Heart left ventricle (tissue), 16 donors: ENCODE data around the gene CCDC137. TPM values are rescaled to one million over a fixed set of nuclear protein-coding genes. Genes with fewer than 3 reads are reported as not detected.

Experiments used
- ATAC-seq, 4 donors: fragments of 200-7000 bp; cut with Tn5 transposase; one replicate each; pipeline ENCODE4 v1.9.1; 2020 to 2022; ENCODE audit warnings: moderate library complexity in 4 of 4, mild to moderate bottlenecking in 3 of 4, moderate number of reproducible peaks in 1 of 4
- DNase-seq, 5 donors: peaks; one replicate each; pipeline ENCODE4 v3.0.0-alpha.2; 2020
- H3K27ac ChIP-seq, 12 donors: fragments of 200-600 bp; sonication (generic) in 4 of 12; one replicate each; pipeline versions ENCODE4 v1.5.0 to v1.8.0; 2016 to 2022; ENCODE audit warnings: mild to moderate bottlenecking in 2 of 12
- H3K27me3 ChIP-seq, 9 donors: fragments of 200-600 bp; sonication (generic) in 2 of 9; one replicate each; pipeline versions ENCODE4 v1.5.1 to v1.8.0; 2016 to 2022; ENCODE audit warnings: mild to moderate bottlenecking in 3 of 9
- H3K36me3 ChIP-seq, 9 donors: fragments of 200-600 bp; sonication (generic) in 2 of 9; one replicate each; pipeline versions ENCODE4 v1.5.0 to v1.8.0; 2018 to 2022; ENCODE audit warnings: mild to moderate bottlenecking in 2 of 9
- H3K4me1 ChIP-seq, 12 donors: fragments of 200-600 bp; sonication (generic) in 4 of 12; one replicate each; pipeline versions ENCODE4 v1.5.0 to v1.8.0; 2016 to 2022; ENCODE audit warnings: mild to moderate bottlenecking in 3 of 12
- H3K4me3 ChIP-seq, 12 donors: fragments of 200-600 bp; sonication (generic) in 4 of 12; one replicate each; pipeline versions ENCODE4 v1.5.0 to v1.8.0; 2017 to 2022; ENCODE audit warnings: mild to moderate bottlenecking in 9 of 12, moderate library complexity in 4 of 12
- H3K9me3 ChIP-seq, 12 donors: fragments of 200-600 bp; sonication (generic) in 4 of 12; one replicate each; pipeline versions ENCODE4 v1.5.0 to v1.8.0; 2016 to 2022; ENCODE audit warnings: mild to moderate bottlenecking in 1 of 12
- POLR2A ChIP-seq, 2 donors: fragments of 450-650 bp; IDR thresholded peaks; one replicate each; pipeline ENCODE4 v1.6.1; 2017; ENCODE audit warnings: antibody characterized with exemption in 2 of 2, mild to moderate bottlenecking in 2 of 2, moderate library complexity in 2 of 2
- WGBS, 4 donors: extraction: QIAGEN DNeasy Blood & Tissue Kit in 2 of 4; methylation state at CpG; one replicate each; pipeline versions ENCODE4 v1.1.5 to v1.1.7; 2013 to 2018; 5-methylcytosine and 5-hydroxymethylcytosine counted together
- intact Hi-C, 10 donors: fragments of 100-400 bp; cut with DNase I; formaldehyde crosslinking; loops; one replicate each; pipeline versions ENCODE4 v1.11.1 to v1.14.2; 2022
- polyA plus RNA-seq, 2 donors: library from polyadenylated mRNA; stranded (reverse); fragments of 200-250 nt; gene quantifications; one replicate each; pipeline ENCODE4 v1.2.3, GENCODE V29; 2013
- total RNA-seq, 9 donors: library from RNA; depleted of rRNA in 2 of 9; stranded (reverse); fragments of >200 nt in 2 of 9; fragmentation: NEBNext Ultra II Directional in 3 of 9; extraction: Animal tissue kit (Norgen Biotek cat#: 25700) in 3 of 9; gene quantifications; one replicate each; pipeline versions ENCODE4 v1.1.0 to v1.2.4, GENCODE V29; 2016 to 2023
- TF ChIP-seq, protein P1 (sequence below), 12 donors: fragments of 200-600 bp; sonication (generic) in 4 of 12; IDR thresholded peaks; one replicate each; pipeline versions ENCODE4 v1.5.0 to v1.8.0; 2018 to 2022; ENCODE audit warnings: antibody characterized with exemption in 12 of 12, mild to moderate bottlenecking in 5 of 12
- donor health status: ischemic (EF 13 %, LVEDD 7.1; RV severe dilation, severe dysfunction).
- donor health status: healthy with polysubstance abuse.
- donor health status: DM: no; HTN: yes; CAD: no.
- donor health status: DM: no; HTN: no; CAD: no.
- donor health status: ischemic (EF 25% LVEDD 6.9; RV normal size, moderate dysfunction).
- donor health status: ischemic (EF 25% LVEDD 5.7; RV mildly dilated, moderate dysfunction).
- donor health status: healthy.
- donor health status: DM: yes; HTN: yes; CAD: no.
- donor health status: ischemic (EF 35%, LVEDD 5.7; RV mildly dilated, moderate dysfunction).
- donor health status: nonischemic (EF 11% LVEDD 7.7; RV severe dilation, severe dysfunction).
- donor health status: DM: yes; HTN: yes; CAD: no.
- donor health status: PGD.
- donor health status: ischemic (EF 29% LVEDD 5.4; RV normal size, mild dysfunction).
- donor health status: nonischemic (EF 23%, LVEDD 6.1; RV moderate dilation, normal function).

Gene CCDC137
- total and polyA plus RNA-seq, 11 donors, result 3.5 to 20.0 (median 7.8) TPM

DNA sequence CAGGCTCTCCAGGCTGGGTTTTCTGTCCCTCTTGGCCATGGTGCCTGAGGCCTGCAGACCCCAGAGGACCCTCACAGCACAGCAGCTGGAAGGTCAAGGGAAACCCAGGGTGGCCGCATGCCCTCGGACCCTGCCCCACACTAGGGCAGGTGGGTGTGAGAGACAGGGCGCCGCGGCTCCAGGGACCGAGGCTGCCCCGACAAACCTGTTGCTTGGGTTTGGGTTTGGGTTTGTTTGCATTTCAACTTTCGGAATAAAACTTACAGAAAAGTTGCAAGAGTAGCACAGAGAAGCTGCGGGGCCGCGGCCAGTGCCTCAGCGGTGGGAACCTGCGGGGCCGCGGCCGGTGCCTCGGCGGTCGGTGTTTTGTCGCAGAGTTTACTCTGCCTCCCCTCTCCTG, 25.1 kb downstream of the CCDC137 start:
- H3K4me1 ChIP-seq, result peaks cover 0 to 5% (median under 1%) of the 10 kb centered on the region in 12 donors
- TF ChIP-seq, protein P1, sequence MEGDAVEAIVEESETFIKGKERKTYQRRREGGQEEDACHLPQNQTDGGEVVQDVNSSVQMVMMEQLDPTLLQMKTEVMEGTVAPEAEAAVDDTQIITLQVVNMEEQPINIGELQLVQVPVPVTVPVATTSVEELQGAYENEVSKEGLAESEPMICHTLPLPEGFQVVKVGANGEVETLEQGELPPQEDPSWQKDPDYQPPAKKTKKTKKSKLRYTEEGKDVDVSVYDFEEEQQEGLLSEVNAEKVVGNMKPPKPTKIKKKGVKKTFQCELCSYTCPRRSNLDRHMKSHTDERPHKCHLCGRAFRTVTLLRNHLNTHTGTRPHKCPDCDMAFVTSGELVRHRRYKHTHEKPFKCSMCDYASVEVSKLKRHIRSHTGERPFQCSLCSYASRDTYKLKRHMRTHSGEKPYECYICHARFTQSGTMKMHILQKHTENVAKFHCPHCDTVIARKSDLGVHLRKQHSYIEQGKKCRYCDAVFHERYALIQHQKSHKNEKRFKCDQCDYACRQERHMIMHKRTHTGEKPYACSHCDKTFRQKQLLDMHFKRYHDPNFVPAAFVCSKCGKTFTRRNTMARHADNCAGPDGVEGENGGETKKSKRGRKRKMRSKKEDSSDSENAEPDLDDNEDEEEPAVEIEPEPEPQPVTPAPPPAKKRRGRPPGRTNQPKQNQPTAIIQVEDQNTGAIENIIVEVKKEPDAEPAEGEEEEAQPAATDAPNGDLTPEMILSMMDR (IDR thresholded peaks at IDR 0.05), result no peak
- no peak for TF ChIP-seq POLR2A (IDR thresholded peaks at IDR 0.05)
- no peaks in the 10 kb centered on the region for H3K9me3 ChIP-seq
- DNase-seq (no peak), ATAC-seq (no peak)
- intact Hi-C loops, result no loop called here
- H3K36me3 ChIP-seq, result peaks cover 3 to 100% (median 94%) of the 10 kb centered on the region in 9 donors
- no peak overlapping the region for H3K4me3 ChIP-seq
- H3K27me3 ChIP-seq, result no peaks in the 10 kb centered on the region
- H3K27ac ChIP-seq, result no peak overlapping the region
- WGBS, 4 donors, result 96 to 97% (median 97%) methylated on average over 20 of the region's 20 CpGs

DNA sequence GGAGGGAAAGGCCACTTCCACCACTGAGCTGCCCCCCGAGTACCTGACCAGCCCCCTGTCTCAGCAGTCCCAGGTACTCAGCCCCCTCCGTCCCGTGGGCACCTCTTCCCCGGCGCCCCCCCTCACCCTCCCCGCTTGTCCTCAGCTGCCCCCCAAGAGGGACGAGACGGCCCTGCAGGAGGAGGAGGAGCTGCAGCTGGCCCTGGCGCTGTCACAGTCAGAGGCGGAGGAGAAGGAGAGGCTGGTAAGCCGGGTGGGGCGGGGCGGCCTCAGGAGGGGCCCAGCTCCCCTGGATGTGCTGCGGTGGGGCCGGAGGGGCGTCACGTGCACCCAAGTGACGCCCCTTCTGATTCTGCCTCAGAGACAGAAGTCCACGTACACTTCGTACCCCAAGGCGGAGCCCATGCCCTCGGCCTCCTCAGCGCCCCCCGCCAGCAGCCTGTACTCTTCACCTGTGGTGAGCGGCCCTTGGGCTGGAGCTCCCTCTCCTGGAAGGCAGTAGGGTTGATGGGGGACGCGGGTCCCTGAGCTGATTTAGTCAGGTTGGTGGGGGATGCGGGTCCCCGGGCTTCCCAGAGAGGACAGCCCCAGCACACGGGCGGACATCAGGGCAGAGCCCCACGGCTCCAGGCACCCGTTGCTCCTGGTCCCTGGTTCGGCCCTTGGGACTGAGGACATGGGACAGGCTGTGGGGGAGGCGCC, 27.1 kb downstream of the CCDC137 start:
- DNase-seq, result no peak
- no peaks in the 10 kb centered on the region for H3K9me3 ChIP-seq
- WGBS, 4 donors, result 87 to 92% (median 91%) methylated on average over 16 to 35 of the region's 35 CpGs
- H3K27me3 ChIP-seq, result no peaks in the 10 kb centered on the region
- peaks cover 0 to 17% (median 5%) of the 10 kb centered on the region in 12 donors for H3K4me1 ChIP-seq
- intact Hi-C loops, result no loop called here
- ATAC-seq, result no peak
- no peak overlapping the region for H3K27ac ChIP-seq
- TF ChIP-seq POLR2A (IDR thresholded peaks at IDR 0.05), result no peak
- peaks cover 6 to 100% (median 94%) of the 10 kb centered on the region in 9 donors for H3K36me3 ChIP-seq
- no peak overlapping the region for H3K4me3 ChIP-seq

DNA sequence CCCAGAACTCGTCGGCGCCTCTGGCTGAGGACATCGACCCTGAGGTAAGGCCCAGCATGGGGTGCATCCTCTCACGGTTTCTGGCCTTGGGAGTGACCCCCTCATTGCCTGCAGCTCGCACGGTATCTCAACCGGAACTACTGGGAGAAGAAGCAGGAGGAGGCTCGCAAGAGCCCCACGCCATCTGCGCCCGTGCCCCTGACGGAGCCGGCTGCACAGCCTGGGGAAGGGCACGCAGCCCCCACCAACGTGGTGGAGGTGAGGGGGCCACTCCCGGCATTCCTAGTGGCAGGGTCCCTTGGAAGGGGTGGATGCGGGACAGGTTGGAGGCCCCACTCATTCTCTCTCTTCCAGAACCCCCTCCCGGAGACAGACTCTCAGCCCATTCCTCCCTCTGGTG, 28.3 kb downstream of the CCDC137 start:
- 89 to 95% (median 94%) methylated on average over 19 of the region's 19 CpGs for WGBS, 4 donors
- ATAC-seq, result no peak
- peaks cover 0 to 17% (median 5%) of the 10 kb centered on the region in 12 donors for H3K4me1 ChIP-seq
- no peaks in the 10 kb centered on the region for H3K27me3 ChIP-seq
- no peaks in the 10 kb centered on the region for H3K9me3 ChIP-seq
- H3K4me3 ChIP-seq, result no peak overlapping the region
- no peak for TF ChIP-seq POLR2A (IDR thresholded peaks at IDR 0.05)
- TF ChIP-seq, protein P1 (IDR thresholded peaks at IDR 0.05), result no peak
- intact Hi-C loops, result no loop called here
- peaks cover 6 to 100% (median 94%) of the 10 kb centered on the region in 9 donors for H3K36me3 ChIP-seq
- H3K27ac ChIP-seq, result no peak overlapping the region
- no peak for DNase-seq

DNA sequence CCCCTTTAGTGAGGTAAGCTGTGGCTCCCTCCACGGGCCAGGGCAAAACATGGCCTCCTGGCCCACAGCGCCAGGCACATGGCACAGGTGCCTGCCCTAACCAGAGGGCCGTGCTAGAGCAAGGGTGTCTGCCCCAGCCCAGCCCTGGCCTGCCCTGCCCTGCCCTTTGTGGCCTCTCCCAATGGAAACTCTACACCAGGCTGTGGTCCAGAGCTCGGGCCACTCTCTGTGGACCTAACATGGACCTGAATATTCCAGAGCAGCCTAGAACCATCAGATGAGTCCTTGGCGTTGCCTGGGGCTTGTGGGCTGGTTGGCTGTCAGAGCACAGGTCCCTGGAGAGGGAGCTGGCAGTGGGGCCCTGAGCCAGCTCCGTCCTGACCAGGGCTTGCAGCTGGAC, 28.7 kb downstream of the CCDC137 start:
- Histone ChIP-seq H3K36me3 (peaks cover 6 to 100% (median 92%) of the 10 kb centered on the region in 9 donors), H3K4me1 (peaks cover 0 to 17% (median 5%) of the 10 kb centered on the region in 12 donors), H3K27ac (no peak overlapping the region), H3K9me3 (no peaks in the 10 kb centered on the region), H3K27me3 (no peaks in the 10 kb centered on the region), H3K4me3 (no peak overlapping the region)
- TF ChIP-seq POLR2A (IDR thresholded peaks at IDR 0.05), result no peak
- TF ChIP-seq, protein P1 (IDR thresholded peaks at IDR 0.05), result no peak
- intact Hi-C loops, result no loop called here
- WGBS, 4 donors, result 84 to 91% (median 87%) methylated on average over 6 of the region's 6 CpGs
- ATAC-seq, result no peak
- no peak for DNase-seq
